Keratinocyte (primary cell): ENCODE results near the gene PARP9.

Experiments used
- CTCF ChIP-seq, 3 experiments: IDR thresholded peaks in 1 of 3; conservative IDR thresholded peaks in 1 of 3; optimal IDR thresholded peaks in 1 of 3; 2 replicates in 2 of 3; 3 replicates in 1 of 3; pipeline versions ENCODE3 to v1.5.1; 2011; ENCODE audit warnings: low read length in 3 of 3, mild to moderate bottlenecking in 3 of 3, moderate library complexity in 2 of 3, control low read depth in 1 of 3, inconsistent platforms in 1 of 3; ENCODE audit not compliant: insufficient read depth in 2 of 3; ENCODE audit errors: extremely low read depth in 1 of 3
- EZH2 ChIP-seq: IDR thresholded peaks from one replicate; pipeline ENCODE4 v1.6.1; 2012; ENCODE audit warnings: inconsistent platforms, mild to moderate bottlenecking, low read length, moderate library complexity

- TF ChIP-seq CTCF (optimal IDR thresholded peaks at IDR 0.05 in 1 of 3, IDR thresholded peaks at IDR 0.05 in 1 of 3, conservative IDR thresholded peaks at IDR 0.05 in 1 of 3; ENCODE audit: extremely low read depth in 1 of 3, insufficient read depth in 2 of 3, low read length in 3 of 3): no peak
- TF ChIP-seq EZH2: no peak
Measured at GRCh38 chr3:122594025-122594424, 29.9 kb upstream of the PARP9 start.
